Ishikawa (cell line): ENCODE data around the gene NCAPG.

Source experiments
- EP300 ChIP-seq: IDR thresholded peaks from 2 replicates; pipeline ENCODE4 v1.6.1; 2012; ENCODE audit warnings: borderline replicate concordance
- FOXM1 ChIP-seq: IDR thresholded peaks from 2 replicates; pipeline ENCODE4 v1.6.1; 2012; ENCODE audit warnings: low read depth, borderline replicate concordance
- MAX ChIP-seq: IDR thresholded peaks from 2 replicates; pipeline ENCODE4 v1.6.1; 2012
- RAD21 ChIP-seq: IDR thresholded peaks from 2 replicates; pipeline ENCODE4 v1.6.1; 2012; ENCODE audit warnings: low read depth
- REST ChIP-seq: IDR thresholded peaks from 2 replicates; pipeline ENCODE4 v1.6.1; 2012; ENCODE audit warnings: low read depth, mild to moderate bottlenecking
- TAF1 ChIP-seq: IDR thresholded peaks from 2 replicates; pipeline ENCODE4 v1.6.1; 2012; ENCODE audit warnings: low read depth, mild to moderate bottlenecking
- TCF12 ChIP-seq: IDR thresholded peaks from 2 replicates; pipeline ENCODE4 v1.6.1; 2012; ENCODE audit warnings: low read depth
- TEAD4 ChIP-seq: IDR thresholded peaks from 2 replicates; pipeline ENCODE4 v1.6.1; 2012
- YY1 ChIP-seq: IDR thresholded peaks from 2 replicates; pipeline ENCODE4 v1.6.1; 2012; ENCODE audit warnings: low read depth

GRCh38 chr4:17894421-17894820 lies 83.6 kb downstream of the NCAPG start:
- TF ChIP-seq EP300 (no peak), TEAD4 (no peak), YY1 (no peak), RAD21 (no peak), MAX (no peak), REST (no peak), TCF12 (no peak), FOXM1 (no peak), TAF1 (no peak)
